DND-41 (cell line): Measurements from ENCODE around the gene PKD2.

Experiments used
- EZH2 ChIP-seq: IDR thresholded peaks from 3 replicates; pipeline ENCODE4 v1.6.1; 2012; ENCODE audit warnings: borderline replicate concordance, low read depth, mild to moderate bottlenecking, moderate library complexity, low read length, inconsistent platforms; ENCODE audit not compliant: severe bottlenecking
- TF ChIP-seq, protein P1 (sequence below): IDR thresholded peaks from 2 replicates; pipeline ENCODE4 v1.5.1; 2012; ENCODE audit warnings: borderline replicate concordance, low read length, moderate library complexity, mild to moderate bottlenecking; ENCODE audit not compliant: poor library complexity, severe bottlenecking; ENCODE audit errors: extremely low read depth

DNA sequence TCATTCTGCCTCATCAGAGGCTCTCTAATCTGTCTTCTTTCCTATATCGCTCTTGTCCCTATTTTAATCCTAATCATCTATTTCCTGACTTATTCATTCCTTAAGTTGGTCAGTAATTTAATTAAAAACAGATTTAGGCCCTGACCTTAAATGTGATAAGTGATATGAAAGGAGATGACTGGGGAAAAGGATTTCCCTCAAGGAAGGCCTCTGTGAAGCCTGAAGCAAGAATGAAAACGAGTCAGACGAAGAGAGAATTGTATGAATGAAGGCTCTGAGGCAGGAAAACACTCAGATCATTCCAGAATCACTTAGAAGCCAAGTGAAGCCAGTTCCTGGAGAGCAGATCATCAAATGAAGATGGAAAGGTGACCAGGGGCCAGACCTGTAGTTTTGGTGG, 22.1 kb downstream of the PKD2 start:
- TF ChIP-seq, protein P1, sequence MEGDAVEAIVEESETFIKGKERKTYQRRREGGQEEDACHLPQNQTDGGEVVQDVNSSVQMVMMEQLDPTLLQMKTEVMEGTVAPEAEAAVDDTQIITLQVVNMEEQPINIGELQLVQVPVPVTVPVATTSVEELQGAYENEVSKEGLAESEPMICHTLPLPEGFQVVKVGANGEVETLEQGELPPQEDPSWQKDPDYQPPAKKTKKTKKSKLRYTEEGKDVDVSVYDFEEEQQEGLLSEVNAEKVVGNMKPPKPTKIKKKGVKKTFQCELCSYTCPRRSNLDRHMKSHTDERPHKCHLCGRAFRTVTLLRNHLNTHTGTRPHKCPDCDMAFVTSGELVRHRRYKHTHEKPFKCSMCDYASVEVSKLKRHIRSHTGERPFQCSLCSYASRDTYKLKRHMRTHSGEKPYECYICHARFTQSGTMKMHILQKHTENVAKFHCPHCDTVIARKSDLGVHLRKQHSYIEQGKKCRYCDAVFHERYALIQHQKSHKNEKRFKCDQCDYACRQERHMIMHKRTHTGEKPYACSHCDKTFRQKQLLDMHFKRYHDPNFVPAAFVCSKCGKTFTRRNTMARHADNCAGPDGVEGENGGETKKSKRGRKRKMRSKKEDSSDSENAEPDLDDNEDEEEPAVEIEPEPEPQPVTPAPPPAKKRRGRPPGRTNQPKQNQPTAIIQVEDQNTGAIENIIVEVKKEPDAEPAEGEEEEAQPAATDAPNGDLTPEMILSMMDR, result no peak
- no peak for TF ChIP-seq EZH2
